22Rv1 (cell line): ENCODE data around the gene PIK3R3.
"Not testable (repeated sequence)": the region's sequence is repeated elsewhere in the genome, so short reads cannot be mapped to it uniquely, and the experiment has no call there.

ENCODE experiments used
- H3K27ac ChIP-seq: fragments of 450-650 bp; 2 replicates; pipeline ENCODE4 v1.5.1; 2017
- ZFX ChIP-seq: fragments of 450-650 bp; IDR thresholded peaks from 2 replicates; pipeline ENCODE4 v1.6.1; 2017; ENCODE audit warnings: antibody characterized with exemption, borderline replicate concordance
- TF ChIP-seq, protein P1 (sequence below): fragments of 450-650 bp; IDR thresholded peaks from 2 replicates; pipeline ENCODE4 v1.5.1; 2017; ENCODE audit warnings: mild to moderate bottlenecking

The PIK3R3 gene

DNA sequence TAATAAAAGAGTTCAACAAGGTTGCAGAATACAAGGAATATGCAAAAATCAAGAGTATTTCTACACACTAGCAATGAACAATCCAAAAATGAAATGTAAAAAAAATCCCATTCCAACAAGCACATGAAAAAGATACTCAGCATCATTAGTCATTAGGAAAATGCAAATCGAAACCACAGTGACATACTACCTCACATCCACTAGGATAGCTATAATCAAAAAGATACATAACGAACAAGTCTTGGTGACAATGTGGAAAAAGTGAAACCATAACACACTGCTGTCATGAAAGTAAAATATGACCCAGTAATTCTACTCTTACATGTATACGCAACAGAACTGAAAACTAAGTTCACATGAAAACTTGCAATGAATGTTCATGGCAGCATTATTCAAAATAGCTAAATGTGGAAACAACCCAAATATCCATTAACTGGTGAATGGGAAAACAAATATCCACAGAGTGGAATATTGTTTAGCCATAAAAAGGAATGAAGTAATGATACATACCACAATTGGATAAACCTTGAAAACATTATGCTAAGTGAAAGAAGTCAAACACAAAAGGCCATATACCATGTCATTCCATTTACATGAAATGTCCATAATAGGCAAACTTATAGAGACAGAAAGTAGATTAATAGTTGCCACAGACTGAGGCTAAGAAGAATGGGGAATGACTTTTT lies 34.3 kb downstream of the PIK3R3 start:
- TF ChIP-seq, protein P1, sequence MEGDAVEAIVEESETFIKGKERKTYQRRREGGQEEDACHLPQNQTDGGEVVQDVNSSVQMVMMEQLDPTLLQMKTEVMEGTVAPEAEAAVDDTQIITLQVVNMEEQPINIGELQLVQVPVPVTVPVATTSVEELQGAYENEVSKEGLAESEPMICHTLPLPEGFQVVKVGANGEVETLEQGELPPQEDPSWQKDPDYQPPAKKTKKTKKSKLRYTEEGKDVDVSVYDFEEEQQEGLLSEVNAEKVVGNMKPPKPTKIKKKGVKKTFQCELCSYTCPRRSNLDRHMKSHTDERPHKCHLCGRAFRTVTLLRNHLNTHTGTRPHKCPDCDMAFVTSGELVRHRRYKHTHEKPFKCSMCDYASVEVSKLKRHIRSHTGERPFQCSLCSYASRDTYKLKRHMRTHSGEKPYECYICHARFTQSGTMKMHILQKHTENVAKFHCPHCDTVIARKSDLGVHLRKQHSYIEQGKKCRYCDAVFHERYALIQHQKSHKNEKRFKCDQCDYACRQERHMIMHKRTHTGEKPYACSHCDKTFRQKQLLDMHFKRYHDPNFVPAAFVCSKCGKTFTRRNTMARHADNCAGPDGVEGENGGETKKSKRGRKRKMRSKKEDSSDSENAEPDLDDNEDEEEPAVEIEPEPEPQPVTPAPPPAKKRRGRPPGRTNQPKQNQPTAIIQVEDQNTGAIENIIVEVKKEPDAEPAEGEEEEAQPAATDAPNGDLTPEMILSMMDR: no peak
- no peak for TF ChIP-seq ZFX
- H3K27ac ChIP-seq: no peak overlapping the region

DNA sequence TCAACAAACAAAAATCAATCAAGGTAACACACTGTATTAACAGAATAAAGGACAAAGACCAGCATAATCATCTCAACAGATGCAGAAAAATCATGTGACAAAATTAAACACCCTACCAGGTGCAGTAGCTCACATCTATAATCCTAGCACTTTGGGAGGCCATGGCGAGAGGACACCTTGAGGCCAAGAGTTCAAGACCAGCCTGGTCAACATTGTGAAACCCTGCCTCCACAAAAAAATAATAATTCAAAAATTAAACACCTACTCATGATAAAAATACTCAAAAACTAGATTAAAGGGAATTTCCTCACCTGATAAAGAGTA lies 35.3 kb downstream of the PIK3R3 start:
- H3K27ac ChIP-seq: no peak overlapping the region
- TF ChIP-seq, protein P1: no peak
- no peak for TF ChIP-seq ZFX

DNA sequence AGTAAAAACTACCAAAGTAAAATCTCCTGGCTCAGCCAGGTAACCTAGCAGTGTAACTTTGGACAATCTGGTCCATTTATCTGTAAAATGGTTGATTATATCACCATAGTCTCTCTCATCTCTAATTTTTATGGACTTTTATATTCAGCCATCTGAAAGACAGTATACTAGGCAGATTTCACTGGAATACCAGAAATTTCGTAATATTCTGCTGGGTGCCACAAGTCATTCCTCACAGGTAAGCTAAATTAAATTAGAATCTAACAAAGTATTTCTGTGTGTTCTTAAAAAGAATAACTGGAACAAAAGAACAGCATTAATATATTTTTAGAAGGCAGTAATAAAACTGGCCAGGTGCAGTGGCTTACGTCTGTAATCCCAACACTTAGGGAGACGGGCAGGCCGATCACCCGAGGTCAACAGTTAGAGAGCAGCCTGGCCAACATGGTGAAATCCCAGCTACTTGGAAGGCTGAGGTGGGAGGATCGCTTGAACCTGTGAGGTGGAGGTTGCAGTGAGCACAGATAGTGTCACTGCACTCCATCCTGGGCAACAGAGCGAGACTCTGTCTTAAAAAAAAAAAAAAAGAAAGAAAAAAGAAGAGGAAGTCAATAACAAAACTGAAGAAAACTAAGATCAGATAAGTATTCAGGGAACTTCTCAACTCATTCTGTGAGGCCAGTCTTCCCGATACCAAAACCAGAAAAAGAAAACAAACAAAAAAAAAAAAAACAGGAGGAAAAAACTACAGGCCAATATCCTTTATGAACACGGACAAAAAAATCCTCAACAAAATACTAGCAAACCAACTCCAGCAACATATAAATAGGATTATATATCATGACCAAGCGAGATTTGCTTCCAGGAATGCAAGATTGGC lies 35.9 kb downstream of the PIK3R3 start:
- TF ChIP-seq, protein P1: no peak
- TF ChIP-seq ZFX: no peak
- H3K27ac ChIP-seq: no peak overlapping the region; the same call in 1 of the 2 replicates

DNA sequence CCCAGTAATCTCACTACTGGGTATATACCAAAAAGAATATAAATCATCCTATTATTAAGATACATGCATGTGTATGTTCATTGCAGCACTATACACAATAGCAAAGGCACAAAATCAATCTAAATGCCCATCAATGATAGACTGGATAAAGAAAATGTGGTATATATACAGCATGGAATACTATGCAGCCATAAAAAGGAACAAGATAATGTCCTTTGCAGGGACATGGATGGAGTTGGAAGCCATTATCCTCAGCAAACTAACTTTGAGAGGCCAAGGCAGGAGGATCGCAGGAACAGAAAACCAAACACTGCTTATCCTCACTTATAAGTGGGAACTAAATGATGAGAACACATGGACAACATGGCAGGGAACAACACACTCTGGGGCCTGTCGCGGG lies 37.3 kb downstream of the PIK3R3 start:
- H3K27ac ChIP-seq: not testable (repeated sequence)

DNA sequence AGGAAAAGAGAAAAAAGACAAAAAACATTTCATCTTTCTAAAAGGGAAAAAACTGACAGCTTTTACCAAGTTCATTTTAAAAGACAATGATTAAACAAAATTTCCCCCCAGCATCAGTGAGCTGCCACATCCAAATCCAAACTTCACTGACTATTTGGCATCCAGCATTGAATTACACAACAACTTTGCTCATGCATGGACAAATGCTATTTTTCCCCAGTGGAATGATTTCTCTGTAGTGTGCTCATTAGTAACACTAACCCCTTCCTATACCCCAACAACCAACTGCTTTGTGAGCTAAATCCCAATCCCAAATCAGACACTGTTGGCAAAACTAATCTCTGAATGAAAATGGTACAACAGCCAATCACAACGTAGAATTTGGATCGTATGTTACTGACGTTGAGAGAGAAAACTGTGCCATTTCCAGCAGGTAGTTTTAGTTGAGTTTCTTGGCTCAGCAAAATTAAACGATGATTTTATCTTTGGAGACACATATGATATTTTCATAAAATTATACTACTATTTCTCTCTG lies 37.9 kb downstream of the PIK3R3 start:
- no peak overlapping the region for H3K27ac ChIP-seq
- TF ChIP-seq, protein P1: no peak
- TF ChIP-seq ZFX: no peak

DNA sequence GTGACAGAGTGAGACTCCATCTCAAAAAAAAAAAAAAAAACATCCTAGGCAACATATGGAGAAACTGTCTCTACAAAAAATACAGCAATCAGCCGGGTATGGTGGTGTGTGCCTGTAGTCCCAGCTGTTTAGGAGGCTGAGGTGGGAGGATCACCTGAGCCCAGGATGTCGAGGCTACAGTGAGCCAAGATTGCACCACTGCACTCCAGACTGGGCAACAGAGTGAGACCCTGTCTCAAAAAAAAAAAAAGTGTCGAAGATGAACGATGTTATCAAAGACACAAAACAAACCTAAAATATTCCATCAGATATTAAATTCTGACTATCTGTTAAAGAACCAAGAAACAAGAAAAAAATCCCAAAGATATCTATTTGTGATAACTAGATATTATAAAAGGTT lies 38.6 kb downstream of the PIK3R3 start:
- H3K27ac ChIP-seq: not testable (repeated sequence)

DNA sequence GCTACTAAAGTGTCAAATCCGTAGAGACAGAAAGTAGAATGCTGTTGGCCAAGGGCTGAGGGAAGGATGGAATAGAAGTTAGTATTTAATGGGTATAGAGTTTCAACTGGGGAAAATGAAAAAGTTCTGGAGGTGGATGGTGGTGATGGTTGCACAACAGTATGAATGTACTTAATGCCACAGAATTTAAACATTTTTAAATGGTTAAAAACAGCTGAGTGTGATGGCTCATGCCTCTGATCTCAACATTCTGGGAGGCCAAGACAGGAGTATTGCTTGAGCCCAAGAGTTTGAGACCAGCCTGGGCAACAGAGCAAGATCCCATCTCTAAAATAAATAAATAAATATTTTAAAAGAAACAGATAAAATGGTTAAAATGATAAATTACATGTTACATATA lies 44.5 kb downstream of the PIK3R3 start:
- H3K27ac ChIP-seq: no peak overlapping the region
- TF ChIP-seq ZFX: no peak
- TF ChIP-seq, protein P1: no peak

DNA sequence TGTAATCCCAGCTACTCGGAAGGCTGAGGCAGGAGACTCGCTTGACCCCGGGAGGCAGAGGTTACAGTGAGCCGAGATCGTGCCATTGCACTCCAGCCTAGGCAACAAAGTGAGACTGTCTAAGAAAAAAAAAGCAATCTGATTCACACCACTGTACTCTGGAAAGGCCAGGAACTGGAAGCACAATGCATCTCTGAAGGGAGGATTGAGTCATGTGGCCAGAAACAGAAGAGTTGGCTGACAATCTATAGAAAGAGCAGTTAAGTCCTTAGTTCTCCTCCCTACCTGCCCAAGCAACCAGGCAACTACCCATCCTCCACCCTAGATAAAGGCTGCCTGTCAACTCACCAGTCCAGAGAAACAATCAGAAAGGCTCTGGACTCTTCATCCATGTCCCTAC lies 45.9 kb downstream of the PIK3R3 start:
- TF ChIP-seq, protein P1: no peak
- no peak for TF ChIP-seq ZFX
- H3K27ac ChIP-seq: no peak overlapping the region
